Activated naive CD8-positive, alpha-beta T cell (primary cell): ENCODE data around the gene RPTOR.

Experiments
- H3K27ac Mint-ChIP-seq: one replicate; pipeline ENCODE4 v1.8.0; 2021; ENCODE audit warnings: mixed read lengths
- H3K27me3 Mint-ChIP-seq: one replicate; pipeline ENCODE4 v1.8.0; 2021; ENCODE audit warnings: mixed read lengths
- H3K36me3 Mint-ChIP-seq: one replicate; pipeline ENCODE4 v1.8.0; 2021; ENCODE audit warnings: mixed read lengths
- H3K4me1 Mint-ChIP-seq: one replicate; pipeline ENCODE4 v1.8.0; 2021; ENCODE audit warnings: low read depth, mixed read lengths
- H3K4me3 Mint-ChIP-seq: one replicate; pipeline ENCODE4 v1.8.0; 2021; ENCODE audit warnings: mild to moderate bottlenecking, mixed read lengths
- H3K9me3 Mint-ChIP-seq: one replicate; pipeline ENCODE4 v1.8.0; 2021; ENCODE audit warnings: low read depth, mixed read lengths

Gene RPTOR

GRCh38 chr17:80987941-80988461, 443.4 kb downstream of the RPTOR start:
- Mint-ChIP-seq H3K4me3 (no peak overlapping the region), H3K4me1 (peaks cover 17% of the 10 kb centered on the region), H3K27ac (no peak overlapping the region), H3K9me3 (no peaks in the 10 kb centered on the region), H3K27me3 (no peaks in the 10 kb centered on the region), H3K36me3 (no peaks in the 10 kb centered on the region)

- Mint-ChIP-seq H3K36me3 (no peaks in the 10 kb centered on the region), H3K27me3 (no peaks in the 10 kb centered on the region), H3K4me3 (peak overlapping the region; percentile 54), H3K27ac (no peak overlapping the region), H3K4me1 (peaks cover 21% of the 10 kb centered on the region), H3K9me3 (no peaks in the 10 kb centered on the region)
Observed at GRCh38 chr17:80989586-80989913, 444.9 kb downstream of the RPTOR start.

DNA sequence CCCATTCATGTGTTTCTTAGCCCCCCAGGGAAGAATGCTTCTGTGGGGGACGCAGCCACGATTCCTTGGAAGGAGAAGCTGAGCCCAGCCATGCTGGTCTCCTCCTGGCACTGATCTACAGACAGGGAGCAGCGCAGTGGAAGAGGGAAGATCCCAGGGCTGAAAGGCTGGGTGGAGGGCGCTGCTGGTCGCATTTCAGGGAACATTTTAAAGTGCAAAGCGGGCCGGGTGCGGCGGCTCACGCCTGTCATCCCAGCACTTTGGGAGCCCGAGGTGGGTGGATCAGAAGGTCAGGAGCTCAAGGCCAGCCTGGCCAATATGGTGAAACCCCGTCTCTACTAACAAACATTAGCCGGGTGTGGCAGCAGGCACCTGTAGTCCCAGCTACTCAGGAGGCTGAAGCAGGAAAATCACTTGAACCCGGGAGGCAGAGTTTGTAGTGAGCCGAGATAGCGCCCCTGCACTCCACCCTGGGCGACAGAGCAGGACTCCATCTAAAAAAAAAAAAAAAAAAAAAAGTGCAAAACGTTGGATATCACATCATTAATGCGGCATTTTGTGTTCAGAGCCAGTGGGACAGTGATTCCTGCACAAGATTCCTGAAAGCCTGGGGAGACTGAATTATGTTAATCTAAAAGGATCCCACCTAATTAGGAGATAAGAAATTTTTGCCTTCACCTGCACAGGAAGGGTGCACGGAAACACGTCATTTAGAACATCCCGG, 446.4 kb downstream of the RPTOR start:
- H3K4me1 Mint-ChIP-seq, result peaks cover 21% of the 10 kb centered on the region
- H3K27ac Mint-ChIP-seq, result peak overlapping the region; percentile 70
- no peaks in the 10 kb centered on the region for H3K36me3 Mint-ChIP-seq
- no peaks in the 10 kb centered on the region for H3K9me3 Mint-ChIP-seq
- H3K27me3 Mint-ChIP-seq, result no peaks in the 10 kb centered on the region
- H3K4me3 Mint-ChIP-seq, result peak overlapping the region; percentile 83

DNA sequence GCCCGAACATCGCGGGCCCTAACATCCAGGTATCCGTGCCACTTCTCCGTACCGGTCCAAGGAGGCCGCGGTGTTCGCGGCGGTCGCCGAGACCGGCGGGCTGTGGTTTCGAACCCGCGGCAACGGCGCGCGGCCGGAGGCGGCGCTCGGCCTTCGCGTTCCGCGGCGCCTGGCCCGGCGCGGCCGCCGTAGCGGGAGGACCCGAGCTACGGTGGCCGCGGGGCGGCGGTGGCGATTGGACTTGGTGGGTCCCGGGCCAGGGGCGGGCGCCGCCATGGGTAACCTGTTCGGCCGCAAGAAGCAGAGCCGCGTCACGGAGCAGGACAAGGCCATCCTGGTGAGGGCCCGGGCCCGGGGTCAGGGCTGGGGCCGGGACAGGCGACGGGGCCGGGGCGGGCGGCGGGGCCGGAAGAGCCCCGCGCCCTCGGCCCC, 447.0 kb downstream of the RPTOR start, which contains the start of gene CHMP6:
Gene CHMP6, plus strand, starts transcription at position 197 of the 432 bp plus-strand sequence. Its CDS starts 78 bp downstream, at position 275.
- H3K9me3 Mint-ChIP-seq, result no peaks in the 10 kb centered on the region
- peak within 1 kb of the TSS; percentile 70 for H3K27ac Mint-ChIP-seq

GRCh38 chr17:80992077-80992947, 447.7 kb downstream of the RPTOR start:
- no peak overlapping the region for H3K27ac Mint-ChIP-seq
- no peaks in the 10 kb centered on the region for H3K9me3 Mint-ChIP-seq
- no peaks in the 10 kb centered on the region for H3K27me3 Mint-ChIP-seq
- peaks cover 21% of the 10 kb centered on the region for H3K4me1 Mint-ChIP-seq
- no peaks in the 10 kb centered on the region for H3K36me3 Mint-ChIP-seq
- peak overlapping the region; percentile 86 for H3K4me3 Mint-ChIP-seq

More for the DNA sequence above, 447.0 kb downstream of the RPTOR start, which contains the start of gene CHMP6:
- Mint-ChIP-seq H3K4me1 (peaks cover 21% of the 10 kb centered on the region), H3K4me3 (peak within 1 kb of the TSS; percentile 86), H3K27me3 (no peaks in the 10 kb centered on the region), H3K36me3 (no peaks in the 10 kb centered on the region)

GRCh38 chr17:80992948-80993624, 448.4 kb downstream of the RPTOR start:
- H3K27ac Mint-ChIP-seq, result peak overlapping the region; percentile 81
- H3K4me3 Mint-ChIP-seq, result peak overlapping the region; percentile 86
- peaks cover 21% of the 10 kb centered on the region for H3K4me1 Mint-ChIP-seq
- H3K36me3 Mint-ChIP-seq, result no peaks in the 10 kb centered on the region
- no peaks in the 10 kb centered on the region for H3K9me3 Mint-ChIP-seq
- H3K27me3 Mint-ChIP-seq, result no peaks in the 10 kb centered on the region

GRCh38 chr17:80995131-80995530, 450.5 kb downstream of the RPTOR start:
- H3K36me3 Mint-ChIP-seq, result no peaks in the 10 kb centered on the region
- H3K4me3 Mint-ChIP-seq, result no peak overlapping the region
- H3K4me1 Mint-ChIP-seq, result peaks cover 14% of the 10 kb centered on the region
- H3K27ac Mint-ChIP-seq, result no peak overlapping the region
- H3K27me3 Mint-ChIP-seq, result no peaks in the 10 kb centered on the region
- no peaks in the 10 kb centered on the region for H3K9me3 Mint-ChIP-seq

GRCh38 chr17:80996422-80997305, 452.0 kb downstream of the RPTOR start:
- H3K4me1 Mint-ChIP-seq, result peaks cover 8% of the 10 kb centered on the region
- H3K27ac Mint-ChIP-seq, result no peak overlapping the region
- no peaks in the 10 kb centered on the region for H3K27me3 Mint-ChIP-seq
- no peak overlapping the region for H3K4me3 Mint-ChIP-seq
- H3K36me3 Mint-ChIP-seq, result no peaks in the 10 kb centered on the region
- H3K9me3 Mint-ChIP-seq, result no peaks in the 10 kb centered on the region

GRCh38 chr17:80997424-80998117, 452.9 kb downstream of the RPTOR start:
- H3K9me3 Mint-ChIP-seq, result no peaks in the 10 kb centered on the region
- H3K36me3 Mint-ChIP-seq, result no peaks in the 10 kb centered on the region
- peaks cover 12% of the 10 kb centered on the region for H3K4me1 Mint-ChIP-seq
- H3K27me3 Mint-ChIP-seq, result no peaks in the 10 kb centered on the region
- H3K4me3 Mint-ChIP-seq, result no peak overlapping the region
- no peak overlapping the region for H3K27ac Mint-ChIP-seq

DNA sequence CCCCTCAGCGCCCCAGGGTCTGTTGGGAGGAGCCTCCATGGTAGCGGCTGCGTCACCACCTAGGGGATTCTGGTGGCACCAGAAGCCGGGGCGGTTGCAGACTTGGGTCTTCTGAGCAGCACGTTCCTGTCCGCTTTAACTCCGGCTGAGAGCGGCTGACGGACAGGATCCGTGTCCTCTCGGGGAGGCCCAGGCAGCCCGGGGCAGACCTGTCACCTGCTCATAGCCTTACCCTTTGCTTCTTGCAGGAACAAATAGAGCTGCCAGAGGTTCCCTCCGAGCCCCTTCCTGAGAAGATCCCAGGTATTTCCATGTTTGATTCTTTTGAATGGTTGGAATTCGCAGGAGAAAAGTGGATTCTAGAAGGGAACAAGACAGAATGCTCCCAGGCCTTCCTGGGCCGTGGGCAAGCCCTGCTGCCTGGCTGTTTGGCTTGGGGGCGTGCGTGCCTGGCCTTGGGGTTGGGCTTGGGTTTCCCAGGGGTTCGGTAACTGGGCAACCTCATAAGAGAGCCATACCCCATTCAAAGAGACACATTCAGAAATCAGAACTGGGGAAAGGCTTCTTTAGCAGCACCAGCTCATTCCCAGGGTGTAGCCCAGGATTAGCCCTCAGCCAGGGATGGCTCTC, 453.6 kb downstream of the RPTOR start:
- H3K9me3 Mint-ChIP-seq, result no peaks in the 10 kb centered on the region
- H3K4me1 Mint-ChIP-seq, result peaks cover 8% of the 10 kb centered on the region
- H3K36me3 Mint-ChIP-seq, result no peaks in the 10 kb centered on the region
- H3K27me3 Mint-ChIP-seq, result no peaks in the 10 kb centered on the region
- H3K4me3 Mint-ChIP-seq, result no peak overlapping the region
- H3K27ac Mint-ChIP-seq, result no peak overlapping the region

- Mint-ChIP-seq H3K4me1 (peaks cover 11% of the 10 kb centered on the region), H3K9me3 (no peaks in the 10 kb centered on the region), H3K27ac (no peak overlapping the region), H3K27me3 (no peaks in the 10 kb centered on the region), H3K36me3 (no peaks in the 10 kb centered on the region), H3K4me3 (no peak overlapping the region)
Observed at GRCh38 chr17:80998748-80999535, 454.3 kb downstream of the RPTOR start.

DNA sequence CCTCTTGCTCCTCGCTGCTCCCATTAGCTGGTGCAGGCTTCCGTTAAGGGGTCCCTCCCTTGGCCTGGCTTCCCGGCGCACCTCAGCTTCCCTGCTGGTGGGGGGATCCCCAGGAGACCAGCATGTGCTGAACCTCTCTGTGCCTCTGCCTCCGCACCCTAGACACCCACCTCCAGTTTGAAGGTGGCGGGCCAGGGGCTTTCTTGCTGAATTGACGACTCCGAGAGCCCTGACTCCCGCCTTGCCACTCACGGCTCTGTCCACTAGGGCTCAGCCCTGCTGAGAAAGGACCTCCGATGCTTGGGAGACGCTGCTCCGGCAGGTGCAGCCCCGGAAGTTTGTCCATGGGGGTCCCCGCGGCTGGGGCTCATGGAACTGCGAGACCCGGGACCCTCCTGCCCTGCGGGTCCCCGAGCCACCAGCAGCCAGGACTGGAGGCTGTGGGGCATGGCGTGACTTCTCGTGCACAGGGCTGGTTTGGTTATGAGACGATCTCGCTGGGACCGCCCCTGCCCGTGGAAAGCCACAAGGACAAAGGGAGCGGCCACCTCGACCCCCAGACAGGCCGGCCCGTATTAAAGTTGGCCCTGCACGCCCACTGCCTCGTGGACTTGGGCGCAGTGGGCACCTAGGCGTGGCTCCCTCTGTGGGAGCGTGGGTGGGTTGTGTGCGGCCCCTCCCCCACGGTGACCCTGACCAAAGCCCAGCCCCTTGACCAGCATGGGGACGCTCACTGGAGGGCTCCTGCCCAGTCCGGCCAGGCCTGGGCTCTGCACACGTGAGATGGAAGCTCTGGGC, 455.1 kb downstream of the RPTOR start:
- H3K27me3 Mint-ChIP-seq, result peaks cover 2% of the 10 kb centered on the region
- peaks cover 14% of the 10 kb centered on the region for H3K4me1 Mint-ChIP-seq
- H3K27ac Mint-ChIP-seq, result no peak overlapping the region
- no peak overlapping the region for H3K4me3 Mint-ChIP-seq
- H3K9me3 Mint-ChIP-seq, result no peaks in the 10 kb centered on the region
- no peaks in the 10 kb centered on the region for H3K36me3 Mint-ChIP-seq
